Mesothelial cell of epicardium (in vitro differentiated cells): ENCODE data around the gene TMEM54. TPM values are rescaled to one million over a fixed set of nuclear protein-coding genes. Genes with fewer than 3 reads are reported as not detected.

Experiments used
- DNase-seq, 2 experiments: peaks; one replicate each; pipeline ENCODE4 v3.0.0; 2021; ENCODE audit warnings: low spot score in 2 of 2; ENCODE audit not compliant: unreplicated experiment in 2 of 2
- H3K27ac Mint-ChIP-seq: 2 replicates; pipeline ENCODE4 v1.8.0; 2021; ENCODE audit warnings: mixed read lengths
- H3K27me3 Mint-ChIP-seq: 2 replicates; pipeline ENCODE4 v1.8.0; 2021; ENCODE audit warnings: low read depth, mixed read lengths
- H3K36me3 Mint-ChIP-seq: 2 replicates; pipeline ENCODE4 v1.8.0; 2021; ENCODE audit warnings: mixed read lengths
- H3K4me1 Mint-ChIP-seq: 2 replicates; pipeline ENCODE4 v1.8.0; 2021; ENCODE audit warnings: mixed read lengths
- H3K4me3 Mint-ChIP-seq: 2 replicates; pipeline ENCODE4 v1.8.0; 2021; ENCODE audit warnings: mild to moderate bottlenecking, moderate library complexity, mixed read lengths
- H3K9me3 Mint-ChIP-seq: 2 replicates; pipeline ENCODE4 v1.8.0; 2021; ENCODE audit warnings: mixed read lengths
- CTCF ChIP-seq: fragments of 200-600 bp; sonication (generic); IDR thresholded peaks from one replicate; pipeline ENCODE4 v1.5.0; 2021; ENCODE audit warnings: antibody characterized with exemption; ENCODE audit not compliant: unreplicated experiment
- total RNA-seq: library from RNA; stranded (reverse); gene quantifications from 3 replicates; pipeline ENCODE4 v1.2.1, GENCODE V29; 2021

The TMEM54 gene
- total RNA-seq, 1 donor from 2014 or later: 49.0 TPM

- no peak for TF ChIP-seq CTCF
- no peaks in the 10 kb centered on the region for H3K27me3 Mint-ChIP-seq
- H3K9me3 Mint-ChIP-seq: no peaks in the 10 kb centered on the region
- H3K4me1 Mint-ChIP-seq: peaks cover 13% of the 10 kb centered on the region
- H3K27ac Mint-ChIP-seq: no peak overlapping the region
- H3K36me3 Mint-ChIP-seq: peaks cover 38% of the 10 kb centered on the region
- no peak overlapping the region for H3K4me3 Mint-ChIP-seq
- no peak for DNase-seq
These were observed 37.8 kb downstream of the TMEM54 start for GRCh38 chr1:32863218-32863880.

- peaks cover 38% of the 10 kb centered on the region for H3K36me3 Mint-ChIP-seq
- H3K27me3 Mint-ChIP-seq: no peaks in the 10 kb centered on the region
- no peak for DNase-seq
- H3K4me1 Mint-ChIP-seq: peaks cover 14% of the 10 kb centered on the region
- no peak for TF ChIP-seq CTCF
- H3K27ac Mint-ChIP-seq: no peak overlapping the region
- no peaks in the 10 kb centered on the region for H3K9me3 Mint-ChIP-seq
- no peak overlapping the region for H3K4me3 Mint-ChIP-seq
These were observed 39.1 kb downstream of the TMEM54 start for GRCh38 chr1:32861904-32862695.

GRCh38 chr1:32860566-32860965, 40.6 kb downstream of the TMEM54 start:
- no peaks in the 10 kb centered on the region for H3K27me3 Mint-ChIP-seq
- no peak for DNase-seq
- H3K4me1 Mint-ChIP-seq: peaks cover 9% of the 10 kb centered on the region
- no peaks in the 10 kb centered on the region for H3K9me3 Mint-ChIP-seq
- no peak for TF ChIP-seq CTCF
- no peak overlapping the region for H3K27ac Mint-ChIP-seq
- H3K36me3 Mint-ChIP-seq: peaks cover 36% of the 10 kb centered on the region
- H3K4me3 Mint-ChIP-seq: no peak overlapping the region

DNA sequence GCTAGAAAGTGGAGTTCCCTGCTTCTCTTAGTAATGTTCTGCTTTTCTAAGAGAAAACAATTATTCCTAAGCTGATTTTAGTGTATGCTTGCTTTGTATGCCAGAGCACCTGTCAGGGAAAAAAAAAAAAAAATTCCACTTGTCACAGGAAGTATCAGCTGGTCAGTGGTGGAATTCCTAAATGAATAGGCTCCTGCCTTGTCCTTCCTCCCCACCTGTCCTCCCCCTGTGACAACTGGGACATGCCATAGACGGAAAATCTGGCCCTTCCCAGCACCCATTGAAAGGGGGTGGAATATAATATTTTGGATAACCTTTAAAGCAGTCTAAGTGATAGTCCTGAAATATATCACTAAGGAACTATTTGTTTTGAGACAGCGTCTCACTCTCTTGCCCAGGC, 41.3 kb downstream of the TMEM54 start:
- H3K9me3 Mint-ChIP-seq: no peaks in the 10 kb centered on the region
- no peak overlapping the region for H3K4me3 Mint-ChIP-seq
- H3K27ac Mint-ChIP-seq: no peak overlapping the region
- H3K36me3 Mint-ChIP-seq: peaks cover 37% of the 10 kb centered on the region
- H3K27me3 Mint-ChIP-seq: no peaks in the 10 kb centered on the region
- peaks cover 9% of the 10 kb centered on the region for H3K4me1 Mint-ChIP-seq
- DNase-seq: no peak
- no peak for TF ChIP-seq CTCF

GRCh38 chr1:32858791-32859190, 42.4 kb downstream of the TMEM54 start:
- Mint-ChIP-seq H3K27ac (peak overlapping the region; percentile 18), H3K9me3 (no peaks in the 10 kb centered on the region), H3K27me3 (no peaks in the 10 kb centered on the region)

More at GRCh38 chr1:32858791-32859190, 42.4 kb downstream of the TMEM54 start:
- H3K36me3 Mint-ChIP-seq: peaks cover 38% of the 10 kb centered on the region
- H3K4me3 Mint-ChIP-seq: no peak overlapping the region
- no peak for DNase-seq
- H3K4me1 Mint-ChIP-seq: peaks cover 9% of the 10 kb centered on the region
- TF ChIP-seq CTCF: no peak
